Endodermal cell (in vitro differentiated cells): ENCODE data around the gene TIMMDC1. TPM values are rescaled to one million over a fixed set of nuclear protein-coding genes. Genes with fewer than 3 reads are reported as not detected.
A peak's percentile ranks its signal among the peaks of the same experiment; 100 is the strongest.

Experiments used
- DNase-seq: peaks from one replicate; pipeline ENCODE4 v3.0.0-alpha.2; 2017
- H3K27ac ChIP-seq: 2 replicates; pipeline ENCODE4 v1.5.1; 2013; ENCODE audit warnings: mild to moderate bottlenecking, low read depth, low read length, moderate library complexity
- H3K27me3 ChIP-seq: 2 replicates; pipeline ENCODE4 v1.6.1; 2013; ENCODE audit warnings: mild to moderate bottlenecking, low read length, moderate library complexity; ENCODE audit not compliant: insufficient read depth, control insufficient read depth, poor library complexity, severe bottlenecking
- H3K36me3 ChIP-seq: 2 replicates; pipeline ENCODE4 v1.7.0; 2013; ENCODE audit warnings: mild to moderate bottlenecking, low read length, moderate library complexity; ENCODE audit not compliant: control insufficient read depth, insufficient read depth
- H3K4me1 ChIP-seq: one replicate; pipeline ENCODE4 v1.7.0; 2013; ENCODE audit warnings: low read length; ENCODE audit not compliant: control insufficient read depth, insufficient read depth
- H3K4me3 ChIP-seq: 2 replicates; pipeline ENCODE4 v1.5.1; 2013; ENCODE audit warnings: mild to moderate bottlenecking, low read length, moderate library complexity
- H3K9ac ChIP-seq: 2 replicates; pipeline ENCODE4 v1.6.1; 2013; ENCODE audit warnings: mild to moderate bottlenecking, low read length, moderate library complexity; ENCODE audit not compliant: poor library complexity, severe bottlenecking; ENCODE audit errors: extremely low read depth
- H3K9me3 ChIP-seq: 2 replicates; pipeline ENCODE4 v1.6.1; 2013; ENCODE audit warnings: mild to moderate bottlenecking, low read length, moderate library complexity; ENCODE audit not compliant: control insufficient read depth
- H3K27ac Mint-ChIP-seq: 2 replicates; pipeline ENCODE4 v1.8.0; 2020; ENCODE audit warnings: mixed read lengths
- H3K27me3 Mint-ChIP-seq: 2 replicates; pipeline ENCODE4 v1.8.0; 2021; ENCODE audit warnings: mild to moderate bottlenecking, mixed read lengths; ENCODE audit not compliant: insufficient read depth
- H3K36me3 Mint-ChIP-seq: 2 replicates; pipeline ENCODE4 v1.8.0; 2020; ENCODE audit warnings: low read depth, mixed read lengths
- H3K4me1 Mint-ChIP-seq: 2 replicates; pipeline ENCODE4 v1.8.0; 2020; ENCODE audit warnings: mixed read lengths
- H3K4me3 Mint-ChIP-seq: 2 replicates; pipeline ENCODE4 v1.8.0; 2020; ENCODE audit warnings: mild to moderate bottlenecking, moderate library complexity, mixed read lengths
- H3K9me3 Mint-ChIP-seq: 2 replicates; pipeline ENCODE4 v1.8.0; 2020; ENCODE audit warnings: mild to moderate bottlenecking, mixed read lengths
- WGBS, 2 experiments: methylation state at CpG; one replicate each; pipeline versions ENCODE4 v1.1.5 to v1.1.7; 2013; ENCODE audit warnings: missing lambda C conversion rate in 2 of 2, mixed read lengths in 1 of 2; ENCODE audit not compliant: insufficient coverage in 1 of 2, insufficient read length in 1 of 2; 5-methylcytosine and 5-hydroxymethylcytosine counted together
- total RNA-seq, 2 donors: library from RNA; stranded (reverse); fragmentation: NEBNext Ultra II Directional in 1 of 2; extraction: Animal tissue kit (Norgen Biotek cat#: 25700) in 1 of 2; gene quantifications; 2 replicates in 1 of 2; 3 replicates in 1 of 2; pipeline ENCODE4 v1.2.1, GENCODE V29; 2021
- TF ChIP-seq, protein P1 (sequence below): fragments of 200-600 bp; sonication (generic); conservative IDR thresholded peaks from 2 replicates; pipeline ENCODE4 v1.5.0; 2021; ENCODE audit warnings: antibody characterized with exemption, mild to moderate bottlenecking

The TIMMDC1 gene
- total RNA-seq, 2 donors from 2014 or later, result 107 to 119 TPM

DNA sequence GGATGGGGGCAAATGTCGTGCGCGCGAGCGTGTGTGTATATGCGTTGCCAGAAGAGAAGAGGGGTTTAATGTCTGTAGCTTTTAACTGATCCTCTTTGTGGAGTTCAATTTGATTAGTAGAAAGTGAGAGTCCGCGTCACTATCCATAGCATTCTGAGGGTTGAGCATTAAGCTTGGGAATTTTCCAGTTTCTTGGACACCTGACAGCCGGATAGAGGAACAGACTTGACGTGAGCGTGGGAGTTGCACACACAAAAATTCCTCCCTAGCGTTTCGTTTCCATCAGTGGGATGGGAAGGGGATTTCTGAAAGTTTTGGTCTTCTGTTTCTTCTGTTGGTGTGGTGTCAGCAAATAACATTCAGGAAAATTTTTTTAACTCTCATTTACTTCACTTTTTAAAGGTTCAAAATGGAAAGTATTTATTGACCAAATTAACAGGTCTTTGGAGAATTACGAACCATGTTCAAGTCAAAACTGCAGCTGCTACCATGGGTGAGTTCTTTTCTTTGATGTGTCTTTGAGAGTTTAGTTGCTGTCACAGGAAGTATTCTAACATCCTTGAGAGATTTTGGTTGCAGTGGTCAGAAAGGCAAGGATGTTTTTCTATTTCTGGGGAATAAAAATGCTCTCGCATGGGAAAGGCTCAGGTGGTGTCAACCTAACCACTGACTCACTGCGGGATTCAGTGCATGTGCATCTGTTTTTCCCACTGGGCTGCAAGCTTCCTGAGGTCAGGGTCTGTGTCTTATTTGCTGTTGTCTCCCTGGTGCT, 28.7 kb upstream of the TIMMDC1 start:
- no peaks in the 10 kb centered on the region for H3K27me3 ChIP-seq
- Mint-ChIP-seq H3K4me1 (peaks cover 14% of the 10 kb centered on the region), H3K4me3 (peak overlapping the region; percentile 80), H3K9me3 (no peaks in the 10 kb centered on the region), H3K36me3 (peaks cover 15% of the 10 kb centered on the region), H3K27ac (peak overlapping the region; percentile 83), H3K27me3 (peaks cover 3% of the 10 kb centered on the region)
- peaks cover 4% of the 10 kb centered on the region for H3K36me3 ChIP-seq
- H3K9ac ChIP-seq, result peak overlapping the region; percentile 58
- H3K27ac ChIP-seq, result no peak overlapping the region
- peak overlapping the region; percentile 94 for H3K4me3 ChIP-seq
- TF ChIP-seq, protein P1, sequence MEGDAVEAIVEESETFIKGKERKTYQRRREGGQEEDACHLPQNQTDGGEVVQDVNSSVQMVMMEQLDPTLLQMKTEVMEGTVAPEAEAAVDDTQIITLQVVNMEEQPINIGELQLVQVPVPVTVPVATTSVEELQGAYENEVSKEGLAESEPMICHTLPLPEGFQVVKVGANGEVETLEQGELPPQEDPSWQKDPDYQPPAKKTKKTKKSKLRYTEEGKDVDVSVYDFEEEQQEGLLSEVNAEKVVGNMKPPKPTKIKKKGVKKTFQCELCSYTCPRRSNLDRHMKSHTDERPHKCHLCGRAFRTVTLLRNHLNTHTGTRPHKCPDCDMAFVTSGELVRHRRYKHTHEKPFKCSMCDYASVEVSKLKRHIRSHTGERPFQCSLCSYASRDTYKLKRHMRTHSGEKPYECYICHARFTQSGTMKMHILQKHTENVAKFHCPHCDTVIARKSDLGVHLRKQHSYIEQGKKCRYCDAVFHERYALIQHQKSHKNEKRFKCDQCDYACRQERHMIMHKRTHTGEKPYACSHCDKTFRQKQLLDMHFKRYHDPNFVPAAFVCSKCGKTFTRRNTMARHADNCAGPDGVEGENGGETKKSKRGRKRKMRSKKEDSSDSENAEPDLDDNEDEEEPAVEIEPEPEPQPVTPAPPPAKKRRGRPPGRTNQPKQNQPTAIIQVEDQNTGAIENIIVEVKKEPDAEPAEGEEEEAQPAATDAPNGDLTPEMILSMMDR, result no peak
- H3K4me1 ChIP-seq, result no peaks in the 10 kb centered on the region
- WGBS, 2 experiments, result 21 to 48% methylated on average over 6 to 14 of the region's 16 CpGs
- no peaks in the 10 kb centered on the region for H3K9me3 ChIP-seq
- no peak for DNase-seq

- no peaks in the 10 kb centered on the region for H3K9me3 Mint-ChIP-seq
- no peaks in the 10 kb centered on the region for H3K4me1 ChIP-seq
- WGBS, 2 experiments, result 91 to 93% methylated on average over 4 to 6 of the region's 6 CpGs
- no peak overlapping the region for H3K27ac ChIP-seq
- peaks cover 20% of the 10 kb centered on the region for H3K36me3 Mint-ChIP-seq
- H3K27me3 Mint-ChIP-seq, result peaks cover 3% of the 10 kb centered on the region
- no peak for DNase-seq
- no peak overlapping the region for H3K4me3 ChIP-seq
- no peaks in the 10 kb centered on the region for H3K27me3 ChIP-seq
- H3K4me1 Mint-ChIP-seq, result peaks cover 14% of the 10 kb centered on the region
- no peak overlapping the region for H3K4me3 Mint-ChIP-seq
- H3K27ac Mint-ChIP-seq, result no peak overlapping the region
- peaks cover 7% of the 10 kb centered on the region for H3K36me3 ChIP-seq
- TF ChIP-seq, protein P1, result no peak
- no peak overlapping the region for H3K9ac ChIP-seq
- H3K9me3 ChIP-seq, result no peaks in the 10 kb centered on the region
Observed at GRCh38 chr3:119470866-119471265, 27.5 kb upstream of the TIMMDC1 start.

DNA sequence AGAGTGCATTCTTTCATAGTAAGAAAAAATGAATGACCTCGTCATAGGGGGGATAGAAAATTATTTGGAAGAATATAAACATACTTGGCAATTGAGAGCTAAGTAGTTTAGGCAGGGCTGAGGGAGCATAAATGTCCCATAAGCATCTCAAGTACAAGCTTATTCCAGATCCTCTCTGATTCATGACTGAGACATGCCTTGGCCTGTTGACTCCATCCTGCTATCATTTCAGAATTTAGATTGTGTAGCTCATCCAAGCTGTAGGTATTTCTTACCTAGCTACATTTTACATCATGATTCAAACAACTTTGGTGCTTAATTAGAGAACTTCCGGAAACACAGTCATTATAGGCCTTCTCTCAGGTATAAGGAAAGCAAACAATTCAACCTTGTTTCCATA, 17.3 kb upstream of the TIMMDC1 start:
- no peak overlapping the region for H3K9ac ChIP-seq
- H3K36me3 ChIP-seq, result peaks cover 29% of the 10 kb centered on the region
- H3K9me3 Mint-ChIP-seq, result no peaks in the 10 kb centered on the region
- H3K27me3 ChIP-seq, result no peaks in the 10 kb centered on the region
- DNase-seq, result no peak
- 93 to 100% methylated on average over 2 of the region's 2 CpGs for WGBS, 2 experiments
- H3K9me3 ChIP-seq, result no peaks in the 10 kb centered on the region
- no peak overlapping the region for H3K27ac ChIP-seq
- no peaks in the 10 kb centered on the region for H3K4me1 ChIP-seq
- H3K36me3 Mint-ChIP-seq, result peaks cover 33% of the 10 kb centered on the region
- H3K27ac Mint-ChIP-seq, result no peak overlapping the region
- TF ChIP-seq, protein P1, result no peak
- H3K4me1 Mint-ChIP-seq, result peaks cover 4% of the 10 kb centered on the region
- no peaks in the 10 kb centered on the region for H3K27me3 Mint-ChIP-seq
- no peak overlapping the region for H3K4me3 Mint-ChIP-seq
- H3K4me3 ChIP-seq, result no peak overlapping the region
